B cell (primary cell): ENCODE data around the gene IFT74. TPM values are rescaled to one million over a fixed set of nuclear protein-coding genes. Genes with fewer than 3 reads are reported as not detected.

ENCODE experiments used
- ATAC-seq: fragments of 200-7000 bp; cut with Tn5 transposase; one replicate; pipeline ENCODE4 v1.10.0; 2021; ENCODE audit warnings: low read depth, mild to moderate bottlenecking, moderate number of reproducible peaks, moderate library complexity
- CTCF ChIA-PET: fragments of 350-600 bp; sonication (Branson Sonifier 250); formaldehyde crosslinking; loops from one replicate; lab custom pipeline; 2021; ENCODE audit warnings: antibody characterized with exemption, inconsistent platforms; lab: Charles Lee
- POLR2A ChIA-PET: fragments of 350-600 bp; sonication (Branson Sonifier 250); formaldehyde crosslinking; loops from one replicate; lab custom pipeline; 2021; ENCODE audit warnings: antibody characterized with exemption; lab: Charles Lee
- DNase-seq: peaks from one replicate; pipeline ENCODE4 v3.0.0; 2013
- H2AFZ ChIP-seq: 2 replicates; pipeline ENCODE4 v1.6.1; 2012; ENCODE audit warnings: mild to moderate bottlenecking, low read depth, low read length; ENCODE audit not compliant: insufficient read depth, poor library complexity, severe bottlenecking
- H3K27ac ChIP-seq, 2 donors: 1 replicate in 1 of 2; 2 replicates in 1 of 2; pipeline ENCODE4 v1.5.1; 2012 to 2013; ENCODE audit warnings: low read length in 2 of 2, mild to moderate bottlenecking in 2 of 2, moderate library complexity in 1 of 2
- H3K27me3 ChIP-seq, 4 experiments: fragments of 200-600 bp in 1 of 4; sonication (generic) in 1 of 4; replicated peaks in 1 of 4; 1 replicate in 2 of 4; 2 replicates in 2 of 4; pipeline versions ENCODE4 v1.6.1 to v1.7.0; 2013 to 2016; ENCODE audit warnings: low read length in 3 of 4, mild to moderate bottlenecking in 2 of 4, mixed read lengths in 1 of 4, moderate library complexity in 1 of 4; ENCODE audit not compliant: insufficient read depth in 4 of 4, control insufficient read depth in 3 of 4; ENCODE audit errors: control extremely low read depth in 1 of 4
- H3K36me3 ChIP-seq, 2 experiments: replicated peaks in 1 of 2; 1 replicate in 1 of 2; 2 replicates in 1 of 2; pipeline versions ENCODE4 v1.6.1 to v1.7.1; 2013; ENCODE audit warnings: low read length in 1 of 2; ENCODE audit not compliant: insufficient read depth in 2 of 2, control insufficient read depth in 1 of 2; ENCODE audit errors: control extremely low read depth in 1 of 2, extremely low read depth in 1 of 2
- H3K4me1 ChIP-seq, 2 donors: fragments of 200-600 bp in 1 of 2; sonication (generic) in 1 of 2; 1 replicate in 1 of 2; 2 replicates in 1 of 2; pipeline versions ENCODE4 v1.5.1 to v1.6.1; 2013 to 2017; ENCODE audit warnings: low read length in 2 of 2; ENCODE audit not compliant: control insufficient read depth in 2 of 2, insufficient read depth in 2 of 2
- H3K4me2 ChIP-seq: replicated peaks from 2 replicates; pipeline ENCODE3; 2012; ENCODE audit warnings: mild to moderate bottlenecking, low read depth, low read length; ENCODE audit not compliant: poor library complexity, severe bottlenecking
- H3K4me3 ChIP-seq, 5 experiments: fragments of 200-600 bp in 1 of 5; sonication (generic) in 1 of 5; 1 replicate in 3 of 5; 2 replicates in 2 of 5; pipeline versions ENCODE4 v1.5.1 to v1.7.0; 2011 to 2016; ENCODE audit warnings: low read length in 4 of 5, mild to moderate bottlenecking in 4 of 5, low read depth in 2 of 5, control low read depth in 1 of 5, moderate library complexity in 1 of 5; ENCODE audit not compliant: insufficient read depth in 1 of 5; ENCODE audit errors: control extremely low read depth in 1 of 5, extremely low read depth in 1 of 5
- H3K79me2 ChIP-seq: fragments of 200-600 bp; sonication (generic); one replicate; pipeline ENCODE4 v1.6.0; 2016; ENCODE audit warnings: low read length; ENCODE audit not compliant: control insufficient read depth, insufficient read depth
- H3K9ac ChIP-seq: fragments of 200-600 bp; sonication (generic); 2 replicates; pipeline ENCODE4 v1.6.1; 2017; ENCODE audit warnings: mild to moderate bottlenecking, low read length, moderate library complexity
- H3K9me3 ChIP-seq, 3 donors: one replicate each; pipeline versions ENCODE4 v1.6.1 to v1.7.1; 2013; ENCODE audit warnings: low read length in 2 of 3; ENCODE audit not compliant: control insufficient read depth in 2 of 3, insufficient read depth in 1 of 3; ENCODE audit errors: control extremely low read depth in 1 of 3
- H4K20me1 ChIP-seq: 2 replicates; pipeline ENCODE4 v1.6.0; 2012; ENCODE audit warnings: mild to moderate bottlenecking, low read length; ENCODE audit not compliant: insufficient read depth, control insufficient read depth, poor library complexity, severe bottlenecking
- H3K27ac Mint-ChIP-seq: one replicate; pipeline ENCODE4 v1.8.0; 2021; ENCODE audit warnings: mixed read lengths
- H3K27me3 Mint-ChIP-seq: one replicate; pipeline ENCODE4 v1.8.0; 2021; ENCODE audit warnings: mixed read lengths
- H3K4me1 Mint-ChIP-seq: one replicate; pipeline ENCODE4 v1.8.0; 2021; ENCODE audit warnings: mixed read lengths
- H3K4me3 Mint-ChIP-seq: one replicate; pipeline ENCODE4 v1.8.0; 2021; ENCODE audit warnings: mixed read lengths
- H3K9me3 Mint-ChIP-seq: one replicate; pipeline ENCODE4 v1.8.0; 2022; ENCODE audit warnings: mixed read lengths; ENCODE audit not compliant: insufficient read depth
- CTCF ChIP-seq: fragments of 200-600 bp; IDR thresholded peaks from one replicate; pipeline ENCODE4 v1.8.0; 2022; ENCODE audit warnings: antibody characterized with exemption, mild to moderate bottlenecking
- EZH2 ChIP-seq: IDR thresholded peaks from 2 replicates; pipeline ENCODE4 v1.6.1; 2012; ENCODE audit warnings: borderline replicate concordance, low read depth, mild to moderate bottlenecking, moderate library complexity, low read length; ENCODE audit not compliant: insufficient read depth, poor library complexity, severe bottlenecking
- WGBS: methylation state at CpG from one replicate; pipeline ENCODE4 v1.1.5; 2013; ENCODE audit warnings: missing lambda C conversion rate; ENCODE audit not compliant: insufficient coverage; 5-methylcytosine and 5-hydroxymethylcytosine counted together
- intact Hi-C: fragments of 100-400 bp; cut with micrococcal nuclease; formaldehyde crosslinking; loops from one replicate; pipeline ENCODE4 v1.10.0; 2022
- polyA plus RNA-seq: library from polyadenylated mRNA; depleted of rRNA; stranded (reverse); fragments of >200 nt; gene quantifications from 2 replicates; pipeline ENCODE4 v1.2.3, GENCODE V29; 2012
- total RNA-seq, 2 donors: library from RNA; stranded (reverse); fragments of 120-200 nt in 1 of 2; gene quantifications; 1 replicate in 1 of 2; 2 replicates in 1 of 2; pipeline versions ENCODE4 v1.2.3 to v1.2.4, GENCODE V29; 2013 to 2022

Gene IFT74
- total and polyA plus RNA-seq, 2 donors (not counting 1 experiment from before 2014, with no cell fraction given): 2.0 to 22.6 TPM

DNA sequence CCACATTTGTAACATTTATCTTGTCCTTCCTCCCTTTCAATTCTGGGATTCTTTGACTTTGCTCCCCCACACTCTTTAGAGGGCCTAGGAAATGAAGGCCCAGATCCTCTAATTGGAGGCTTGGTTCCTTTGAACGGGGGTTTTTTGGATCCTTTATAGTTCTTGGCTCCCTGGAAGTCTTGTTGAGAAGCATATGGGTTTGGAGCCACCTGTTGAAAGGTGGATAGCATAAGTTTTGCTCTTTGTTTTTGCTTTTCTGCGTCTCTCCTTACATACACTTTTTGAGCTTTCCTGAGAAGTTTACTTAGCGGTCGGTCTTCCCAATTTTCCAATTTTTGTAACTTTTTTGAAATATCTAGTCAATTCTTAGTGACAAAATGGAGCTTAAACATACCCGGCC lies 17.8 kb downstream of the IFT74 start:
- Mint-ChIP-seq H3K4me1 (no peaks in the 10 kb centered on the region), H3K27ac (no peak overlapping the region), H3K9me3 (no peaks in the 10 kb centered on the region), H3K27me3 (no peaks in the 10 kb centered on the region), H3K4me3 (no peak overlapping the region)
- no peak overlapping the region for H3K27ac ChIP-seq
- ATAC-seq (no peak), DNase-seq (no peak)
- CTCF ChIA-PET: no interaction called here
- H3K4me3 ChIP-seq: no peak overlapping the region
- TF ChIP-seq CTCF (no peak), EZH2 (no peak)
- intact Hi-C loops: no loop called here
- H3K9ac ChIP-seq: no peak overlapping the region
- WGBS: 67% methylated on average over 2 of the region's 5 CpGs
- H3K36me3 ChIP-seq: peaks cover 0 to 3% of the 10 kb centered on the region in 2 experiments
- no peaks in the 10 kb centered on the region for H4K20me1 ChIP-seq
- H3K4me2 ChIP-seq: no peak overlapping the region
- no peaks in the 10 kb centered on the region for H3K9me3 ChIP-seq
- no peaks in the 10 kb centered on the region for H3K4me1 ChIP-seq
- POLR2A ChIA-PET: no interaction called here
- H3K27me3 ChIP-seq: no peaks in the 10 kb centered on the region
- no peak overlapping the region for H2AFZ ChIP-seq
- H3K79me2 ChIP-seq: peaks cover 9% of the 10 kb centered on the region

DNA sequence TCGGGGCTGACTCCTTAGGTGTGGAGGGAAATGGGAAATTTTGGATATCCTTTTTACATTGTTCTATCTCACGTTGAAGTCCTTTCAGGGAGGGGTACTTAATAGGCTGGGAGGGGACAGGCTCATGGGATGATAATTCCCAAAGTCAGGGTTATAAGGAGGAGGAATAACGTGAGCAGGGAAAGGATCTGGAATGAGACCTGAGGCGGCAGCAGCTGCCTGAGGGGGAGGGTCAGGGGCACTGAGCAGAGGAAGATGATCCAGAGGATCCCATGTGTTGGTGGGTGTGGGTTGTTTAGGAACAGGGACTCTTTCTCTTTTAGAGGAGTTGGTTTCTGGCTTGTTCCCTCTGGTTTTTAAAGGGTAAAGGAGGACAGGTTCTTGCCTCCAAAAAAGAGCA lies 18.7 kb downstream of the IFT74 start:
- H3K27ac ChIP-seq: no peak overlapping the region
- 68% methylated on average over 2 of the region's 4 CpGs for WGBS
- ATAC-seq (no peak), DNase-seq (no peak)
- ChIA-PET POLR2A (no interaction called here), CTCF (no interaction called here)
- peaks cover 0 to 3% of the 10 kb centered on the region in 2 experiments for H3K36me3 ChIP-seq
- H3K9ac ChIP-seq: no peak overlapping the region
- intact Hi-C loops: no loop called here
- Mint-ChIP-seq H3K4me1 (no peaks in the 10 kb centered on the region), H3K27me3 (no peaks in the 10 kb centered on the region), H3K4me3 (no peak overlapping the region), H3K27ac (no peak overlapping the region), H3K9me3 (no peaks in the 10 kb centered on the region)
- no peaks in the 10 kb centered on the region for H3K9me3 ChIP-seq
- H3K4me2 ChIP-seq: no peak overlapping the region
- TF ChIP-seq EZH2: no peak
- TF ChIP-seq CTCF: no peak
- peaks cover 4% of the 10 kb centered on the region for H3K79me2 ChIP-seq
- H3K4me3 ChIP-seq: no peak overlapping the region
- H2AFZ ChIP-seq: no peak overlapping the region
- H4K20me1 ChIP-seq: no peaks in the 10 kb centered on the region
- H3K4me1 ChIP-seq: no peaks in the 10 kb centered on the region
- H3K27me3 ChIP-seq: no peaks in the 10 kb centered on the region
